SK-N-SH (cell line): Measurements from ENCODE around the gene ZG16B. TPM values are rescaled to one million over a fixed set of nuclear protein-coding genes. Genes with fewer than 3 reads are reported as not detected.

ENCODE experiments used
- CTCF ChIA-PET: fragments of 300-600, 350-600 bp; formaldehyde crosslinking; extraction: SDS; loops from one replicate; lab custom pipeline; 2021; lab: Yijun Ruan, JAX
- POLR2A ChIA-PET: fragments of 350-600 bp; sonication (Branson Sonifier 250); formaldehyde crosslinking; extraction: SDS; loops from one replicate; lab custom pipeline; 2020; ENCODE audit warnings: antibody characterized with exemption, inconsistent platforms; lab: Yijun Ruan, JAX
- DNase-seq: peaks from one replicate; pipeline ENCODE4 v3.0.0; 2012
- H2AFZ ChIP-seq: fragments of 200-600 bp; sonication (generic); 2 replicates; pipeline ENCODE4 v1.8.1; 2016; ENCODE audit warnings: antibody characterized with exemption, mild to moderate bottlenecking, low read depth
- H3F3A ChIP-seq: fragments of 200-600 bp; sonication (generic); replicated peaks from 2 replicates; pipeline ENCODE3; 2016; ENCODE audit warnings: antibody characterized with exemption, mild to moderate bottlenecking; ENCODE audit not compliant: insufficient read depth
- H3K27ac ChIP-seq, 2 experiments: fragments of 200-500 bp in 1 of 2; fragments of 200-600 bp in 1 of 2; sonication (Bioruptor generic) in 1 of 2; sonication (generic), shearing (Covaris generic) in 1 of 2; 2 replicates each; pipeline versions ENCODE4 v1.5.1 to v1.6.1; 2014 to 2016; ENCODE audit warnings: low read depth in 2 of 2, inconsistent platforms in 1 of 2, low read length in 1 of 2, mild to moderate bottlenecking in 1 of 2, mixed read lengths in 1 of 2
- H3K27me3 ChIP-seq: fragments of 200-600 bp; sonication (generic), shearing (Covaris generic); 2 replicates; pipeline ENCODE4 v1.6.1; 2016; ENCODE audit warnings: mixed run types; ENCODE audit not compliant: insufficient read depth
- H3K36me3 ChIP-seq, 2 experiments: fragments of 200-500 bp in 1 of 2; fragments of 200-600 bp in 1 of 2; sonication (Bioruptor generic) in 1 of 2; sonication (generic) in 1 of 2; replicated peaks in 1 of 2; 2 replicates each; pipeline versions ENCODE3 to v1.5.1; 2014 to 2016; ENCODE audit warnings: low read length in 1 of 2, mild to moderate bottlenecking in 1 of 2; ENCODE audit not compliant: insufficient read depth in 2 of 2, control insufficient read depth in 1 of 2
- H3K4me1 ChIP-seq, 2 experiments: fragments of 200-500 bp in 1 of 2; fragments of 200-600 bp in 1 of 2; sonication (Bioruptor generic) in 1 of 2; sonication (generic), shearing (Covaris generic) in 1 of 2; 2 replicates each; pipeline versions ENCODE4 v1.5.1 to v1.6.1; 2014 to 2016; ENCODE audit warnings: low read depth in 1 of 2, low read length in 1 of 2, mixed run types in 1 of 2; ENCODE audit not compliant: insufficient read depth in 2 of 2, control insufficient read depth in 1 of 2
- H3K4me2 ChIP-seq: fragments of 200-600 bp; sonication (generic), shearing (Covaris generic); 2 replicates; pipeline ENCODE4 v1.6.1; 2017; ENCODE audit warnings: mixed run types
- H3K4me3 ChIP-seq, 2 experiments: fragments of 200-500 bp in 1 of 2; fragments of 200-600 bp in 1 of 2; sonication (Bioruptor generic) in 1 of 2; sonication (generic), shearing (Covaris generic) in 1 of 2; 2 replicates each; pipeline versions ENCODE4 v1.5.1 to v1.8.1; 2014 to 2016; ENCODE audit warnings: low read depth in 2 of 2, inconsistent platforms in 1 of 2, low read length in 1 of 2, mild to moderate bottlenecking in 1 of 2, mixed read lengths in 1 of 2, moderate library complexity in 1 of 2
- H3K79me2 ChIP-seq: fragments of 200-600 bp; sonication (generic); 2 replicates; pipeline ENCODE4 v1.8.1; 2017; ENCODE audit warnings: mild to moderate bottlenecking; ENCODE audit not compliant: insufficient read depth
- H3K9ac ChIP-seq: fragments of 200-600 bp; sonication (generic); 2 replicates; pipeline ENCODE4 v1.6.1; 2017; ENCODE audit warnings: mixed run types
- H3K9me2 ChIP-seq: fragments of 200-600 bp; sonication (generic); 2 replicates; pipeline ENCODE4 v1.6.1; 2017; ENCODE audit warnings: mixed run types
- H3K9me3 ChIP-seq: fragments of 200-600 bp; sonication (generic); 2 replicates; pipeline ENCODE4 v1.6.1; 2017; ENCODE audit warnings: mixed run types, mild to moderate bottlenecking, moderate library complexity
- H4K20me1 ChIP-seq: fragments of 200-600 bp; sonication (generic); 2 replicates; pipeline ENCODE4 v1.6.1; 2017; ENCODE audit warnings: mild to moderate bottlenecking, mixed run types; ENCODE audit not compliant: insufficient read depth
- ELF1 ChIP-seq: IDR thresholded peaks from 2 replicates; pipeline ENCODE4 v1.4.0; 2012
- EP300 ChIP-seq, 2 experiments: IDR thresholded peaks; 2 replicates each; pipeline versions ENCODE4 v1.4.0 to v1.6.1; 2012; ENCODE audit warnings: borderline replicate concordance in 1 of 2, low read depth in 1 of 2, low read length in 1 of 2
- FOSL2 ChIP-seq: IDR thresholded peaks from 2 replicates; pipeline ENCODE4 v1.4.0; 2012; ENCODE audit warnings: low read depth, mild to moderate bottlenecking, moderate library complexity, borderline replicate concordance
- FOXJ3 ChIP-seq: sonication (generic); formaldehyde crosslinking; IDR thresholded peaks from 2 replicates; pipeline ENCODE4 v1.5.1; 2020; ENCODE audit warnings: mild to moderate bottlenecking, missing genetic modification reagents
- GABPA ChIP-seq: IDR thresholded peaks from 2 replicates; pipeline ENCODE4 v1.4.0; 2012; ENCODE audit warnings: low read depth, mild to moderate bottlenecking
- GATA2 ChIP-seq: sonication (generic); formaldehyde crosslinking; IDR thresholded peaks from 2 replicates; pipeline ENCODE4 v1.5.0; 2020; ENCODE audit warnings: mild to moderate bottlenecking, missing genetic modification reagents
- JUND ChIP-seq: IDR thresholded peaks from 2 replicates; pipeline ENCODE4 v1.4.0; 2012
- MEF2A ChIP-seq: IDR thresholded peaks from 2 replicates; pipeline ENCODE4 v1.4.0; 2012; ENCODE audit warnings: low read depth, borderline replicate concordance
- NFIC ChIP-seq: IDR thresholded peaks from 2 replicates; pipeline ENCODE4 v1.4.0; 2012; ENCODE audit warnings: borderline replicate concordance
- NRF1 ChIP-seq: IDR thresholded peaks from 2 replicates; pipeline ENCODE4 v1.6.1; 2012; ENCODE audit warnings: low read depth, mild to moderate bottlenecking, low read length
- POLR2AphosphoS5 ChIP-seq: IDR thresholded peaks from 2 replicates; pipeline ENCODE4 v1.6.1; 2012; ENCODE audit warnings: low read depth, low read length
- RCOR1 ChIP-seq: fragments of 150-350 bp; IDR thresholded peaks from 2 replicates; pipeline ENCODE4 v1.6.1; 2017; ENCODE audit warnings: antibody characterized with exemption, low read length
- RFX5 ChIP-seq: IDR thresholded peaks from 2 replicates; pipeline ENCODE4 v1.6.1; 2012; ENCODE audit warnings: mild to moderate bottlenecking, improper control_type of control experiment, low read length
- TAF1 ChIP-seq: IDR thresholded peaks from 2 replicates; pipeline ENCODE4 v1.6.1; 2012; ENCODE audit warnings: low read depth, mild to moderate bottlenecking, low read length, moderate library complexity, borderline replicate concordance
- WGBS: methylation state at CpG from one replicate; pipeline ENCODE4 v1.1.6; 2017; ENCODE audit warnings: low lambda C conversion rate; 5-methylcytosine and 5-hydroxymethylcytosine counted together
- polyA plus RNA-seq, 3 experiments: library from polyadenylated mRNA; depleted of rRNA; stranded (reverse); fragments of >200 nt; gene quantifications; 2 replicates each; pipeline ENCODE4 v1.2.3, GENCODE V29; 2012
- TF ChIP-seq, protein P1 (sequence below): fragments of 150-350 bp; IDR thresholded peaks from 2 replicates; pipeline ENCODE4 v1.6.1; 2017; ENCODE audit warnings: antibody characterized with exemption, low read length, low read depth, borderline replicate concordance
- TF ChIP-seq, protein P2 (sequence below): IDR thresholded peaks from 2 replicates; pipeline ENCODE4 v1.4.0; 2012; ENCODE audit warnings: low read depth
- TF ChIP-seq, protein P3 (sequence below): fragments of 150-350 bp; IDR thresholded peaks from 2 replicates; pipeline ENCODE4 v1.6.1; 2016; ENCODE audit warnings: mild to moderate bottlenecking, low read depth, low read length
- TF ChIP-seq, protein P4 (sequence below): IDR thresholded peaks from 2 replicates; pipeline ENCODE4 v1.4.0; 2012; ENCODE audit warnings: low read depth, borderline replicate concordance

The ZG16B gene
- polyA plus RNA-seq, 1 of the 3 experiments (the other 2 are of a cell fraction), result 0.26 TPM

DNA sequence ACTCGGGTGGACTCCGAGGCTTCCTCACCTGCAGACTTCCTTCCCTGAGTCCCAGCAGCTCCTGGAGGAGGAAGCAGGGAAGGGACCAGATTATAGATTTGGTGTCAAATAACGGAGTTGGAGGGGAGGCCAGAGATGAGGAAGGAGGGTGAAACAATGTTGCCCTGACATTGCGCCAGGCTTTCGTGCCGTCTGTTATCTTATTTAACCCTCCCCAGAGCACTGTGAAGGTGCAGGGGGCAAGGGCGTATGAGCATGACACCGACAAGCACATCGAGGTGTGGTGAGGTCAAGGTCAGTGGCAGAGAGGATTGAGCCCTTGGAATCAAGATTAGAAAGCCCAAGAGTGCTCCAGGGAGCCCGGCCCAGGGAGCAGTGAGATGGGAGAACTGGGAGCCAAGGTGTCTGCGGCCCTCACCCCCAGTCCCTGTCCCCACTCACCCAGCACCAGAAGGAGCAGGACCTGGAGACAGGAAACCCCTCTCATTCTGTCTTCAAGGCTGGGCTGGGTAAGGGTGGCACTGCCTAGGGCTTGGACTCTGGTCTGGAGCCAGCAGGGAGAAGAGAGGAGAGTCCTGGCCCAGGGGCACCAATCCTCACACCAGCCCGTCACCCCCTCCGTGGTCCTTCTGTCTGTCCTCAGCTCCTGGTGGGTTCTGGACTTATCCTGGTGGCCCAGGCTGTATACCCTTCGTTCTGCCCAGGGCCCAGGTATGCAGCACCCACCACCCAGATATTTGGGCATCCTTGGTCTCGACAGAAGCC is 43.9 kb upstream of the ZG16B start:
- H3K79me2 ChIP-seq, result no peaks in the 10 kb centered on the region
- H3K27me3 ChIP-seq, result no peaks in the 10 kb centered on the region
- ChIA-PET POLR2A (no interaction called here), CTCF (no interaction called here)
- H3K9ac ChIP-seq, result no peak overlapping the region
- H3K9me2 ChIP-seq, result no peaks in the 10 kb centered on the region
- no peak overlapping the region for H3K4me3 ChIP-seq
- no peak overlapping the region for H3K4me2 ChIP-seq
- no peak overlapping the region for H2AFZ ChIP-seq
- H3K4me1 ChIP-seq, result no peaks in the 10 kb centered on the region; a peak in 1 of 4 replicates
- H4K20me1 ChIP-seq, result no peaks in the 10 kb centered on the region
- no peaks in the 10 kb centered on the region for H3K9me3 ChIP-seq
- no peak overlapping the region for H3K27ac ChIP-seq
- no peaks in the 10 kb centered on the region for H3F3A ChIP-seq
- no peak for DNase-seq
- H3K36me3 ChIP-seq, result no peaks in the 10 kb centered on the region
- TF ChIP-seq NFIC (no peak), TAF1 (no peak), JUND (no peak), RCOR1 (no peak), FOXJ3 (CRISPR knock-in tag) (no peak), FOSL2 (no peak), GABPA (no peak), RFX5 (no peak), EP300 (IDR thresholded peaks at IDR 0.05; ENCODE audit: borderline replicate concordance in 1 of 2, low read depth in 1 of 2, low read length in 1 of 2) (no peak), ELF1 (no peak), GATA2 (CRISPR knock-in tag) (no peak), NRF1 (no peak), MEF2A (no peak), POLR2AphosphoS5 (no peak)
- TF ChIP-seq, protein P1, sequence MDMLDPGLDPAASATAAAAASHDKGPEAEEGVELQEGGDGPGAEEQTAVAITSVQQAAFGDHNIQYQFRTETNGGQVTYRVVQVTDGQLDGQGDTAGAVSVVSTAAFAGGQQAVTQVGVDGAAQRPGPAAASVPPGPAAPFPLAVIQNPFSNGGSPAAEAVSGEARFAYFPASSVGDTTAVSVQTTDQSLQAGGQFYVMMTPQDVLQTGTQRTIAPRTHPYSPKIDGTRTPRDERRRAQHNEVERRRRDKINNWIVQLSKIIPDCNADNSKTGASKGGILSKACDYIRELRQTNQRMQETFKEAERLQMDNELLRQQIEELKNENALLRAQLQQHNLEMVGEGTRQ, result no peak
- TF ChIP-seq, protein P2, sequence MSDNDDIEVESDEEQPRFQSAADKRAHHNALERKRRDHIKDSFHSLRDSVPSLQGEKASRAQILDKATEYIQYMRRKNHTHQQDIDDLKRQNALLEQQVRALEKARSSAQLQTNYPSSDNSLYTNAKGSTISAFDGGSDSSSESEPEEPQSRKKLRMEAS, result no peak
- TF ChIP-seq, protein P3, sequence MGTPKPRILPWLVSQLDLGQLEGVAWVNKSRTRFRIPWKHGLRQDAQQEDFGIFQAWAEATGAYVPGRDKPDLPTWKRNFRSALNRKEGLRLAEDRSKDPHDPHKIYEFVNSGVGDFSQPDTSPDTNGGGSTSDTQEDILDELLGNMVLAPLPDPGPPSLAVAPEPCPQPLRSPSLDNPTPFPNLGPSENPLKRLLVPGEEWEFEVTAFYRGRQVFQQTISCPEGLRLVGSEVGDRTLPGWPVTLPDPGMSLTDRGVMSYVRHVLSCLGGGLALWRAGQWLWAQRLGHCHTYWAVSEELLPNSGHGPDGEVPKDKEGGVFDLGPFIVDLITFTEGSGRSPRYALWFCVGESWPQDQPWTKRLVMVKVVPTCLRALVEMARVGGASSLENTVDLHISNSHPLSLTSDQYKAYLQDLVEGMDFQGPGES, result no peak
- TF ChIP-seq, protein P4, sequence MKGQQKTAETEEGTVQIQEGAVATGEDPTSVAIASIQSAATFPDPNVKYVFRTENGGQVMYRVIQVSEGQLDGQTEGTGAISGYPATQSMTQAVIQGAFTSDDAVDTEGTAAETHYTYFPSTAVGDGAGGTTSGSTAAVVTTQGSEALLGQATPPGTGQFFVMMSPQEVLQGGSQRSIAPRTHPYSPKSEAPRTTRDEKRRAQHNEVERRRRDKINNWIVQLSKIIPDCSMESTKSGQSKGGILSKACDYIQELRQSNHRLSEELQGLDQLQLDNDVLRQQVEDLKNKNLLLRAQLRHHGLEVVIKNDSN, result no peak
- 78% methylated on average over 13 of the region's 15 CpGs for WGBS
